ENCODE data around the gene HCN4. TPM values are rescaled to one million over a fixed set of nuclear protein-coding genes. Genes with fewer than 3 reads are reported as not detected.

HCN4 gene
- total and polyA plus RNA-seq, 2 donors (not counting 3 experiments of a cell fraction or from before 2014, with no cell fraction given) = 0.01 TPM; not detected in 1

- Histone ChIP-seq H3K27ac (ENCODE audit: insufficient read depth, low read depth, low read length) (no peak overlapping the region), H3K4me1 (ENCODE audit: control insufficient read depth, extremely low read depth, insufficient read depth, low read length) (no peaks in the 10 kb centered on the region), H2AFZ (ENCODE audit: low read depth, low read length) (no peak overlapping the region), H3K36me3 (ENCODE audit: control insufficient read depth in 2 of 2, extremely low read depth in 1 of 2, insufficient read depth in 2 of 2, low read length in 2 of 2) (no peaks in the 10 kb centered on the region), H3K9me3 (replicated peaks; ENCODE audit: control insufficient read depth, insufficient read depth, low read length) (no peaks in the 10 kb centered on the region), H3K9ac (replicated peaks; ENCODE audit: extremely low read depth, insufficient read depth, low read length) (no peak overlapping the region), H3K27me3 (ENCODE audit: control insufficient read depth in 2 of 2, insufficient read depth in 2 of 2, low read length in 2 of 2) (no peaks in the 10 kb centered on the region), H3K4me3 (replicated peaks in 1 of 3; ENCODE audit: insufficient read depth in 1 of 3, low read depth in 1 of 3, low read length in 3 of 3) (no peak overlapping the region), H3K9me1 (replicated peaks; ENCODE audit: control insufficient read depth, extremely low read depth, insufficient read depth, low read length) (no peaks in the 10 kb centered on the region), H4K20me1 (replicated peaks; ENCODE audit: control insufficient read depth, extremely low read depth, insufficient read depth, low read length) (no peaks in the 10 kb centered on the region), H3K4me2 (ENCODE audit: insufficient read depth, low read length) (no peak overlapping the region), H3K79me2 (ENCODE audit: control insufficient read depth, insufficient read depth, low read length) (no peaks in the 10 kb centered on the region)
- intact Hi-C loops (cut with micrococcal nuclease) = no loop called here
- POLR2A ChIA-PET = no interaction called here
- DNase-seq (ENCODE audit: low read depth, low spot score) = no peak
- dilution Hi-C loops (cut with MboI; ENCODE audit: extremely low pct_ligation_motif_present, low sequenced_read_pairs) = no loop called here
- TF ChIP-seq POLR2AphosphoS5 (IDR thresholded peaks at IDR 0.05; ENCODE audit: insufficient read depth, low read depth, low read length) (no peak), FOS (IDR thresholded peaks at IDR 0.05; ENCODE audit: borderline replicate concordance, insufficient read depth, low read length) (no peak), EZH2 (IDR thresholded peaks at IDR 0.05; ENCODE audit: borderline replicate concordance, low read depth, low read length, severe bottlenecking) (no peak), POLR2A (IDR thresholded peaks at IDR 0.05; ENCODE audit: low read depth, low read length) (no peak), GATA2 (IDR thresholded peaks at IDR 0.05; ENCODE audit: insufficient read depth, insufficient read length, low read depth, low read length) (no peak), CTCF (IDR thresholded peaks at IDR 0.05; ENCODE audit: extremely low read depth in 1 of 2, insufficient read depth in 1 of 2, low read depth in 1 of 2, low read length in 2 of 2) (no peak), MYC (IDR thresholded peaks at IDR 0.05; ENCODE audit: low read depth, low read length) (no peak), JUN (IDR thresholded peaks at IDR 0.05; ENCODE audit: borderline replicate concordance, insufficient read depth, insufficient read length, low read depth) (no peak), MAX (IDR thresholded peaks at IDR 0.05; ENCODE audit: insufficient read depth, insufficient read length) (no peak)
- FAIRE-seq = no peak
- no TSS peak for BruUV-seq (replicated peaks)
- CTCF ChIA-PET = no interaction called here
These were observed 16.4 kb upstream of the HCN4 start for GRCh38 chr15:73385205-73385604.

Measured in endothelial cell of umbilical vein (primary cell).